Measurements from ENCODE around the gene CFTR.

- TF ChIP-seq CTCF (IDR thresholded peaks at IDR 0.05; ENCODE audit: low read length) (no peak), EZH2 (IDR thresholded peaks at IDR 0.05; ENCODE audit: borderline replicate concordance, low read length) (no peak)
These were observed 199.3 kb downstream of the CFTR start for GRCh38 chr7:117679120-117679519.

Measured in OCI-LY1 (cell line).